ENCODE data around the gene SDHC. TPM values are rescaled to one million over a fixed set of nuclear protein-coding genes. Genes with fewer than 3 reads are reported as not detected.

The SDHC gene
- total and polyA plus RNA-seq, 2 experiments from 2014 or later: 131 to 358 TPM

DNA sequence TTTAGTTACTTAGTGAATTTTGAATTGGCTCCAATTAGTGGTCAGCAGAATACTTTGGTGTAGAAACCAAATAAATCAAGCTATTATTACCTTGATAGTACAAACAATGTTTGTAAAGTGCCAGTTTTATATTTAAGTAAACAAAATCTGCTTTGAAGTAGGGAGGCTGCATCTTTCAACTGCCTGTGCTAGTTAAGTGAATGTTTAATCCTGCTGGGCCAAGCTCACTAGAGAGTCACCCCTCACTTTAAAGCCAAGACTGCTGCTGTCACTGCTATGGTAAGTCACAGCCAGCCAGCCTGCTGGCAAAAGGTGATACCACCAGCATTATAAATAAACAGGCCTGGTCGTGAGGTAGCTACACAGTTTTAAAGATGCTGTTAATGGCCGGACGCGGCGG is 63.8 kb downstream of the SDHC start:
- no peak for DNase-seq (ENCODE audit: low spot score)
- no peak overlapping the region for H2AFZ ChIP-seq
- H3K9me3 ChIP-seq (ENCODE audit: low read depth): no peaks in the 10 kb centered on the region
- no peak for TF ChIP-seq EZH2phosphoT487 (IDR thresholded peaks at IDR 0.05; ENCODE audit: low read depth, severe bottlenecking, unreplicated experiment)
- TF ChIP-seq EZH2 (IDR thresholded peaks at IDR 0.05; ENCODE audit: borderline replicate concordance): no peak
- TF ChIP-seq, protein P1, sequence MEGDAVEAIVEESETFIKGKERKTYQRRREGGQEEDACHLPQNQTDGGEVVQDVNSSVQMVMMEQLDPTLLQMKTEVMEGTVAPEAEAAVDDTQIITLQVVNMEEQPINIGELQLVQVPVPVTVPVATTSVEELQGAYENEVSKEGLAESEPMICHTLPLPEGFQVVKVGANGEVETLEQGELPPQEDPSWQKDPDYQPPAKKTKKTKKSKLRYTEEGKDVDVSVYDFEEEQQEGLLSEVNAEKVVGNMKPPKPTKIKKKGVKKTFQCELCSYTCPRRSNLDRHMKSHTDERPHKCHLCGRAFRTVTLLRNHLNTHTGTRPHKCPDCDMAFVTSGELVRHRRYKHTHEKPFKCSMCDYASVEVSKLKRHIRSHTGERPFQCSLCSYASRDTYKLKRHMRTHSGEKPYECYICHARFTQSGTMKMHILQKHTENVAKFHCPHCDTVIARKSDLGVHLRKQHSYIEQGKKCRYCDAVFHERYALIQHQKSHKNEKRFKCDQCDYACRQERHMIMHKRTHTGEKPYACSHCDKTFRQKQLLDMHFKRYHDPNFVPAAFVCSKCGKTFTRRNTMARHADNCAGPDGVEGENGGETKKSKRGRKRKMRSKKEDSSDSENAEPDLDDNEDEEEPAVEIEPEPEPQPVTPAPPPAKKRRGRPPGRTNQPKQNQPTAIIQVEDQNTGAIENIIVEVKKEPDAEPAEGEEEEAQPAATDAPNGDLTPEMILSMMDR (IDR thresholded peaks at IDR 0.05; ENCODE audit: poor library complexity): no peak
- H3K27ac ChIP-seq: no peak overlapping the region
- WGBS (ENCODE audit: low lambda C conversion rate, missing lambda C conversion rate): 82% methylated on average over 5 of the region's 5 CpGs
- H3K4me3 ChIP-seq: no peak overlapping the region
- H3K4me2 ChIP-seq: no peak overlapping the region
- no peaks in the 10 kb centered on the region for H3K79me2 ChIP-seq
- H3K36me3 ChIP-seq (replicated peaks; ENCODE audit: insufficient read depth, low read depth): no peaks in the 10 kb centered on the region
- H4K20me1 ChIP-seq (ENCODE audit: insufficient read depth, poor library complexity, severe bottlenecking): no peaks in the 10 kb centered on the region
- no peaks in the 10 kb centered on the region for H3K4me1 ChIP-seq (ENCODE audit: insufficient read depth)
- no peaks in the 10 kb centered on the region for H3K27me3 ChIP-seq
- H3K9me2 ChIP-seq (replicated peaks; ENCODE audit: insufficient read depth): no peaks in the 10 kb centered on the region

DNA sequence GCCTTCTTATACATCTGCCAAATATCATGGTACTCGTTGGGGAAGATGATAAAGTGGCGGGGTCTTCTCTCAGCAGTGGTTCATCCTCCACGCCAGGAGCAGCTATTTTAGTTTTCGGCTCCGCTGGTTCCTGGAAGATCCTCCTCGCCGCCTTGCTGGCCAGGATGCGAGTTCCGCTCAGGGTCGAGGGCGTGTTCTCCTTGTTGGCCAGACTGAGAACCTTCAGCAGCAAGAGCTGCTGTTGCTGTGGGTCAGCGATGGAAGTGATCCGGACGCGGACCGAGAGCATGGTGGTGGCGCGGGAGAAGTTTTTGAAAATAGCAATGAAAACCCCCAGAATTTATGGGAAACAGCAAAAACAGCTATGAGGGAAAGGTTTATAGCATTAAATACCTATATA is 64.9 kb downstream of the SDHC start:
- no peak for DNase-seq (ENCODE audit: low spot score)
- Histone ChIP-seq H3K9me2 (replicated peaks; ENCODE audit: insufficient read depth) (no peaks in the 10 kb centered on the region), H3K79me2 (no peaks in the 10 kb centered on the region), H3K4me1 (ENCODE audit: insufficient read depth) (no peaks in the 10 kb centered on the region), H3K4me3 (no peak overlapping the region), H3K27me3 (no peaks in the 10 kb centered on the region), H2AFZ (no peak overlapping the region), H3K9me3 (ENCODE audit: low read depth) (no peaks in the 10 kb centered on the region), H3K27ac (no peak overlapping the region), H3K36me3 (replicated peaks; ENCODE audit: insufficient read depth, low read depth) (no peaks in the 10 kb centered on the region), H3K4me2 (no peak overlapping the region), H4K20me1 (ENCODE audit: insufficient read depth, poor library complexity, severe bottlenecking) (no peaks in the 10 kb centered on the region)
- no peak for TF ChIP-seq EZH2 (IDR thresholded peaks at IDR 0.05; ENCODE audit: borderline replicate concordance)
- TF ChIP-seq, protein P1 (IDR thresholded peaks at IDR 0.05; ENCODE audit: poor library complexity): no peak
- no peak for TF ChIP-seq EZH2phosphoT487 (IDR thresholded peaks at IDR 0.05; ENCODE audit: low read depth, severe bottlenecking, unreplicated experiment)
- WGBS (ENCODE audit: low lambda C conversion rate, missing lambda C conversion rate): 79% methylated on average over 18 of the region's 18 CpGs

DNA sequence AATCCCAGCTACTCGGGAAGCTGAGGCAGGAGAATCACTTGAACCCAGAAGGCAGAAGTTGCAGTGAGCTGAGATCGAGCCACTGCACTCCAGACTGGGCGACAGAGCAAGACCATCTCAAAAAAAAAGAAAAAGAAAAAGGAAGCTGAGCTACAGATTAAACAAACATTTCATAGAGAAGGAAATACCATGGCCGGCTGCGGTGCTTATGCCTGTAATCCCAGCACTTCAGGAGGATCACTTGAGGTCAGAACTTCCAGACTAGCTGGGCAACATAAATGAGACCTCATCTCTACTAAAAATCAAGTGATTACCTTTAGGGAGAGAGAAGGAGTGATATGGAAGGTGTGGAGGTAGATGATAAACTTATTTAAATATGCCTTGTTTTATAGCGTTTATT is 67.5 kb downstream of the SDHC start:
- H3K9me2 ChIP-seq (replicated peaks; ENCODE audit: insufficient read depth): no peaks in the 10 kb centered on the region
- 79% methylated on average over 5 of the region's 6 CpGs for WGBS (ENCODE audit: low lambda C conversion rate, missing lambda C conversion rate)
- H3K9me3 ChIP-seq (ENCODE audit: low read depth): no peaks in the 10 kb centered on the region
- no peak overlapping the region for H3K4me3 ChIP-seq
- no peak for DNase-seq (ENCODE audit: low spot score)
- no peaks in the 10 kb centered on the region for H3K79me2 ChIP-seq
- H2AFZ ChIP-seq: no peak overlapping the region
- no peak for TF ChIP-seq EZH2phosphoT487 (IDR thresholded peaks at IDR 0.05; ENCODE audit: low read depth, severe bottlenecking, unreplicated experiment)
- no peak for TF ChIP-seq EZH2 (IDR thresholded peaks at IDR 0.05; ENCODE audit: borderline replicate concordance)
- TF ChIP-seq, protein P1 (IDR thresholded peaks at IDR 0.05; ENCODE audit: poor library complexity): no peak
- no peaks in the 10 kb centered on the region for H4K20me1 ChIP-seq (ENCODE audit: insufficient read depth, poor library complexity, severe bottlenecking)
- H3K4me2 ChIP-seq: no peak overlapping the region
- H3K36me3 ChIP-seq (replicated peaks; ENCODE audit: insufficient read depth, low read depth): no peaks in the 10 kb centered on the region
- no peaks in the 10 kb centered on the region for H3K4me1 ChIP-seq (ENCODE audit: insufficient read depth)
- H3K27ac ChIP-seq: no peak overlapping the region
- no peaks in the 10 kb centered on the region for H3K27me3 ChIP-seq
